Endothelial cell of umbilical vein (primary cell): Measurements from ENCODE around the gene NUP155.

Source experiments
- CTCF ChIP-seq, 2 donors: IDR thresholded peaks; 1 replicate in 1 of 2; 2 replicates in 1 of 2; pipeline ENCODE4 v1.5.1; 2011; ENCODE audit warnings: low read length in 2 of 2, mild to moderate bottlenecking in 2 of 2, moderate library complexity in 2 of 2, control low read depth in 1 of 2, inconsistent platforms in 1 of 2, low read depth in 1 of 2; ENCODE audit not compliant: insufficient read depth in 1 of 2; ENCODE audit errors: extremely low read depth in 1 of 2
- POLR2AphosphoS5 ChIP-seq: IDR thresholded peaks from 2 replicates; pipeline ENCODE4 v1.6.1; 2012; ENCODE audit warnings: low read depth, mild to moderate bottlenecking, control low read depth, low read length, moderate library complexity; ENCODE audit not compliant: insufficient read depth

- TF ChIP-seq POLR2AphosphoS5 (no peak), CTCF (IDR thresholded peaks at IDR 0.05; ENCODE audit: extremely low read depth in 1 of 2, insufficient read depth in 1 of 2, low read depth in 1 of 2, low read length in 2 of 2) (no peak)
Measured at GRCh38 chr5:37304888-37305287, 66.0 kb downstream of the NUP155 start.
